ENCODE measurements around the gene NFIB. TPM values are rescaled to one million over a fixed set of nuclear protein-coding genes. Genes with fewer than 3 reads are reported as not detected.

The NFIB gene
- total and polyA plus RNA-seq, 2 of the 8 experiments (the other 6 are each of a cell fraction or from before 2014, with no cell fraction given), result 2.6 to 13.1 TPM

GRCh38 chr9:14349146-14349446 is 35.2 kb upstream of the NFIB start:
- Histone ChIP-seq H3K9ac (replicated peaks in 1 of 4; ENCODE audit: extremely low read depth in 1 of 4, low read depth in 3 of 4, low read length in 3 of 4) (no peak overlapping the region; a peak in 1 of 7 replicates), H3K27ac (ENCODE audit: low read depth, low read length) (no peak overlapping the region), H2BK15ac (ENCODE audit: low read length) (no peak overlapping the region), H2BK5ac (ENCODE audit: low read depth, low read length) (no peak overlapping the region), H3K79me2 (ENCODE audit: control insufficient read depth in 1 of 2, insufficient read depth in 2 of 2, low read length in 2 of 2) (no peaks in the 10 kb centered on the region), H3K4me2 (ENCODE audit: insufficient read depth in 1 of 2, low read depth in 2 of 2, low read length in 2 of 2) (peak overlapping the region; percentile 93 to 95), H3K14ac (ENCODE audit: insufficient read length) (no peak overlapping the region), H3K23ac (ENCODE audit: insufficient read length) (no peak overlapping the region), H4K5ac (ENCODE audit: insufficient read length, low read depth, low read length) (no peak overlapping the region), H3K36me3 (ENCODE audit: control insufficient read depth in 2 of 4, insufficient read depth in 4 of 4, low read length in 3 of 4) (no peaks in the 10 kb centered on the region), H3K27me3 (replicated peaks in 1 of 4; ENCODE audit: control insufficient read depth in 3 of 4, extremely low read depth in 1 of 4, insufficient read depth in 3 of 4, low read length in 3 of 4) (peaks cover 28 to 79% (median 64%) of the 10 kb centered on the region in 4 experiments), H3K79me1 (ENCODE audit: low read depth, low read length) (no peaks in the 10 kb centered on the region), H2BK120ac (replicated peaks; ENCODE audit: low read depth, low read length) (no peak overlapping the region), H3K4me3 (ENCODE audit: extremely low read depth in 1 of 4, insufficient read depth in 2 of 4, low read depth in 3 of 4, low read length in 4 of 4) (peak overlapping the region; percentile 60 to 70 (median 64); a peak in 7 of 8 replicates), H3K4ac (replicated peaks; ENCODE audit: insufficient read length, low read depth, low read length) (no peak overlapping the region), H2BK12ac (ENCODE audit: low read depth, low read length) (no peak overlapping the region), H2AFZ (ENCODE audit: low read length) (peak overlapping the region; percentile 16; the same call in 1 of the 2 replicates), H2AK5ac (ENCODE audit: low read depth, low read length) (no peak overlapping the region), H3K9me3 (ENCODE audit: insufficient read depth in 2 of 2, low read depth in 1 of 2, low read length in 1 of 2) (no peaks in the 10 kb centered on the region), H3K4me1 (replicated peaks in 1 of 4; ENCODE audit: control insufficient read depth in 3 of 4, insufficient read depth in 4 of 4, low read length in 3 of 4) (peaks cover 7 to 29% (median 16%) of the 10 kb centered on the region in 4 experiments), H4K91ac (replicated peaks; ENCODE audit: insufficient read length, low read length) (no peak overlapping the region), H3K18ac (ENCODE audit: extremely low read depth, low read length) (peak overlapping the region; percentile 71), H4K8ac (ENCODE audit: extremely low read depth, insufficient read depth, low read length) (no peak overlapping the region), H4K20me1 (replicated peaks in 1 of 2; ENCODE audit: control insufficient read depth in 1 of 2, insufficient read depth in 2 of 2, low read length in 2 of 2) (no peaks in the 10 kb centered on the region), H3K56ac (replicated peaks; ENCODE audit: insufficient read length, low read depth, low read length) (no peak overlapping the region), H2BK20ac (ENCODE audit: low read length) (no peak overlapping the region), H3K23me2 (ENCODE audit: low read depth, low read length) (peaks cover 38% of the 10 kb centered on the region)
- DNase-seq (ENCODE audit: low read depth in 1 of 2, low spot score in 2 of 2), result no peak
- POLR2A ChIA-PET (ENCODE audit: partially characterized antibody), result interaction anchor here (0.6 to 3.0 kb wide), 3 partner anchors 13 to 33 kb away, joined by 3 to 26 read pairs (median 3); no protein-coding TSS in a partner anchor
- CTCF ChIA-PET (ENCODE audit: partially characterized antibody), result interaction anchor here (0.8 to 1.2 kb wide), 5 partner anchors 29 to 920 kb away, joined by 3 to 6 read pairs (median 4); no protein-coding TSS in a partner anchor
- no peak for FAIRE-seq
- 2% methylated on average over 15 of the region's 15 CpGs; no CpG with 5 or more reads in 1 of the 2 experiments for WGBS, 2 experiments (ENCODE audit: extremely low coverage in 1 of 2, insufficient coverage in 1 of 2, insufficient read length in 1 of 2, insufficient replicate concordance in 2 of 2, low coverage in 1 of 2, low lambda C conversion rate in 2 of 2, missing lambda C conversion rate in 1 of 2)
